SJCRH30 (cell line): ENCODE results near the gene NACC2. TPM values are rescaled to one million over a fixed set of nuclear protein-coding genes. Genes with fewer than 3 reads are reported as not detected.
"Not testable (repeated sequence)": the region's sequence is repeated elsewhere in the genome, so short reads cannot be mapped to it uniquely, and the experiment has no call there.

Experiments used
- DNase-seq, 2 experiments: peaks; one replicate each; pipeline ENCODE4 v3.0.0-alpha.2; 2015 to 2020
- H3K27ac ChIP-seq: fragments of 250-450 bp; sonication (Bioruptor Pico); 2 replicates; pipeline ENCODE4 v1.5.1; 2020; ENCODE audit warnings: mild to moderate bottlenecking, moderate library complexity
- H3K27me3 ChIP-seq: fragments of 250-450 bp; sonication (Bioruptor Pico); 2 replicates; pipeline ENCODE4 v1.5.1; 2020; ENCODE audit warnings: mild to moderate bottlenecking, moderate library complexity
- H3K36me3 ChIP-seq: fragments of 250-450 bp; sonication (Bioruptor Pico); 2 replicates; pipeline ENCODE4 v1.5.1; 2020; ENCODE audit warnings: mild to moderate bottlenecking, moderate library complexity
- H3K4me1 ChIP-seq: fragments of 250-450 bp; sonication (Bioruptor Pico); 2 replicates; pipeline ENCODE4 v1.5.1; 2020; ENCODE audit warnings: mild to moderate bottlenecking, moderate library complexity
- H3K4me3 ChIP-seq: fragments of 250-450 bp; sonication (Bioruptor Pico); 2 replicates; pipeline ENCODE4 v1.5.1; 2020; ENCODE audit warnings: mild to moderate bottlenecking, moderate library complexity
- H3K9me3 ChIP-seq: fragments of 250-450 bp; sonication (Bioruptor Pico); replicated peaks from 2 replicates; pipeline ENCODE4 v1.5.1; 2020; ENCODE audit warnings: mild to moderate bottlenecking, moderate library complexity
- total RNA-seq: library from RNA; depleted of rRNA; stranded (reverse); fragments of >200 nt; shearing (Covaris generic); gene quantifications from 2 replicates; pipeline ENCODE4 v1.2.3, GENCODE V29; 2014

The NACC2 gene
- total RNA-seq, 1 experiment from 2014 or later, result 4.4 TPM

GRCh38 chr9:136050266-136050700 is 44.8 kb downstream of the NACC2 start:
- DNase-seq, result no peak
- no peak overlapping the region for H3K4me3 ChIP-seq
- peaks cover 17% of the 10 kb centered on the region for H3K4me1 ChIP-seq
- no peaks in the 10 kb centered on the region for H3K27me3 ChIP-seq
- H3K27ac ChIP-seq, result no peak overlapping the region; the same call in 1 of the 2 replicates
- H3K9me3 ChIP-seq, result no peaks in the 10 kb centered on the region
- H3K36me3 ChIP-seq, result no peaks in the 10 kb centered on the region

GRCh38 chr9:136049491-136050265 is 45.4 kb downstream of the NACC2 start:
- Histone ChIP-seq H3K4me3 (no peak overlapping the region), H3K27ac (no peak overlapping the region), H3K9me3 (no peaks in the 10 kb centered on the region), H3K27me3 (no peaks in the 10 kb centered on the region), H3K36me3 (no peaks in the 10 kb centered on the region), H3K4me1 (peaks cover 17% of the 10 kb centered on the region)
- no peak for DNase-seq

- Histone ChIP-seq H3K9me3 (no peaks in the 10 kb centered on the region), H3K4me1 (peaks cover 12% of the 10 kb centered on the region), H3K27me3 (no peaks in the 10 kb centered on the region), H3K36me3 (no peaks in the 10 kb centered on the region), H3K4me3 (no peak overlapping the region), H3K27ac (no peak overlapping the region)
- DNase-seq, result no peak
Measured at GRCh38 chr9:136048560-136049411, 46.3 kb downstream of the NACC2 start.

GRCh38 chr9:136047775-136048559 is 47.1 kb downstream of the NACC2 start:
- no peaks in the 10 kb centered on the region for H3K36me3 ChIP-seq
- no peak overlapping the region for H3K4me3 ChIP-seq
- DNase-seq, result no peak
- peaks cover 4% of the 10 kb centered on the region for H3K4me1 ChIP-seq
- no peaks in the 10 kb centered on the region for H3K27me3 ChIP-seq
- H3K27ac ChIP-seq, result no peak overlapping the region
- no peaks in the 10 kb centered on the region for H3K9me3 ChIP-seq

GRCh38 chr9:136047076-136047774 is 47.9 kb downstream of the NACC2 start:
- H3K27ac ChIP-seq, result no peak overlapping the region
- H3K36me3 ChIP-seq, result no peaks in the 10 kb centered on the region
- no peak for DNase-seq
- no peaks in the 10 kb centered on the region; the same call in 1 of the 2 replicates for H3K4me1 ChIP-seq
- no peaks in the 10 kb centered on the region for H3K27me3 ChIP-seq
- H3K9me3 ChIP-seq, result no peaks in the 10 kb centered on the region
- no peak overlapping the region for H3K4me3 ChIP-seq

GRCh38 chr9:136046554-136046920 is 48.6 kb downstream of the NACC2 start:
- Histone ChIP-seq H3K9me3 (no peaks in the 10 kb centered on the region), H3K4me3 (no peak overlapping the region), H3K27ac (no peak overlapping the region), H3K4me1 (no peaks in the 10 kb centered on the region; the same call in 1 of the 2 replicates), H3K27me3 (no peaks in the 10 kb centered on the region), H3K36me3 (no peaks in the 10 kb centered on the region)
- no peak for DNase-seq

- Histone ChIP-seq H3K27ac (no peak overlapping the region), H3K4me3 (no peak overlapping the region), H3K4me1 (no peaks in the 10 kb centered on the region; the same call in 1 of the 2 replicates), H3K9me3 (no peaks in the 10 kb centered on the region), H3K36me3 (no peaks in the 10 kb centered on the region), H3K27me3 (no peaks in the 10 kb centered on the region)
- DNase-seq, result no peak
Measured at GRCh38 chr9:136045595-136046553, 49.2 kb downstream of the NACC2 start.

- Histone ChIP-seq H3K27me3 (no peaks in the 10 kb centered on the region), H3K27ac (no peak overlapping the region), H3K36me3 (no peaks in the 10 kb centered on the region), H3K4me3 (no peak overlapping the region), H3K4me1 (no peaks in the 10 kb centered on the region), H3K9me3 (no peaks in the 10 kb centered on the region)
- no peak for DNase-seq
Measured at GRCh38 chr9:136044971-136045594, 50.0 kb downstream of the NACC2 start.

- DNase-seq, result no peak
- no peak overlapping the region for H3K27ac ChIP-seq
- H3K27me3 ChIP-seq, result no peaks in the 10 kb centered on the region
- no peak overlapping the region for H3K4me3 ChIP-seq
- H3K9me3 ChIP-seq, result 0 out of 2 replicates have a peak, but pooled peaks cover 5% of the 10 kb centered on the region
- no peaks in the 10 kb centered on the region for H3K4me1 ChIP-seq
- no peaks in the 10 kb centered on the region for H3K36me3 ChIP-seq
Measured at GRCh38 chr9:136044207-136044970, 50.7 kb downstream of the NACC2 start.

- Histone ChIP-seq H3K4me1 (no peaks in the 10 kb centered on the region), H3K4me3 (no peak overlapping the region), H3K27ac (no peak overlapping the region), H3K36me3 (no peaks in the 10 kb centered on the region), H3K9me3 (peaks cover 12% of the 10 kb centered on the region; the same call in 1 of the 2 replicates), H3K27me3 (no peaks in the 10 kb centered on the region)
- DNase-seq, result no peak
Measured at GRCh38 chr9:136043441-136043991, 51.6 kb downstream of the NACC2 start.

GRCh38 chr9:136042541-136042940 is 52.5 kb downstream of the NACC2 start:
- Histone ChIP-seq H3K27ac (no peak overlapping the region), H3K4me1 (no peaks in the 10 kb centered on the region), H3K9me3 (peaks cover 12% of the 10 kb centered on the region; the same call in 1 of the 2 replicates), H3K4me3 (no peak overlapping the region), H3K27me3 (no peaks in the 10 kb centered on the region), H3K36me3 (no peaks in the 10 kb centered on the region)
- DNase-seq, result no peak

- H3K27ac ChIP-seq, H3K36me3 ChIP-seq, H3K27me3 ChIP-seq, DNase-seq, H3K4me1 ChIP-seq, H3K4me3 ChIP-seq: not testable (repeated sequence)
- H3K9me3 ChIP-seq, result peaks cover 21% of the 10 kb centered on the region; the same call in 1 of the 2 replicates
Measured at GRCh38 chr9:136040848-136041247, 54.2 kb downstream of the NACC2 start.
